ENCODE results near the gene DHX8. TPM values are rescaled to one million over a fixed set of nuclear protein-coding genes. Genes with fewer than 3 reads are reported as not detected.

The DHX8 gene
- total RNA-seq, 5 donors from 2014 or later (not counting 1 experiment from before 2014, with no cell fraction given) = 68.9 to 103 (median 76.1) TPM

GRCh38 chr17:43554857-43555256, 71.1 kb downstream of the DHX8 start:
- H3K9me3 Mint-ChIP-seq = no peaks in the 10 kb centered on the region
- ATAC-seq (replicated peaks in 1 of 4) (no peak), DNase-seq (no peak)
- ChIA-PET CTCF (no interaction called here), POLR2A (no interaction called here)
- no peaks in the 10 kb centered on the region for H3K36me3 ChIP-seq (ENCODE audit: control insufficient read depth in 2 of 2, extremely low read depth in 1 of 2, insufficient read depth in 1 of 2, low read length in 1 of 2)
- H3K27me3 ChIP-seq (replicated peaks in 1 of 2; ENCODE audit: control insufficient read depth in 2 of 2, extremely low read depth in 1 of 2, insufficient read depth in 2 of 2, low read length in 1 of 2) = peaks cover 14 to 50% of the 10 kb centered on the region in 2 experiments
- no peak overlapping the region for H3K27ac ChIP-seq (ENCODE audit: low read length)
- no peaks in the 10 kb centered on the region for H3K4me1 Mint-ChIP-seq
- H3K4me3 ChIP-seq (ENCODE audit: control insufficient read depth in 1 of 2, extremely low read depth in 1 of 2, low read length in 1 of 2) = no peak overlapping the region
- H3K4me1 ChIP-seq (ENCODE audit: control insufficient read depth in 1 of 2, extremely low read depth in 1 of 2, insufficient read depth in 2 of 2, low read length in 2 of 2) = no peaks in the 10 kb centered on the region
- no peak overlapping the region for H3K4me3 Mint-ChIP-seq
- WGBS (ENCODE audit: insufficient coverage) = 47% methylated on average over 3 of the region's 6 CpGs
- peaks cover 4% of the 10 kb centered on the region for H3K36me3 Mint-ChIP-seq
- no peak overlapping the region for H3K27ac Mint-ChIP-seq
- peaks cover 26 to 36% of the 10 kb centered on the region in 2 donors for H3K27me3 Mint-ChIP-seq
- H3K9me3 ChIP-seq = no peaks in the 10 kb centered on the region

DNA sequence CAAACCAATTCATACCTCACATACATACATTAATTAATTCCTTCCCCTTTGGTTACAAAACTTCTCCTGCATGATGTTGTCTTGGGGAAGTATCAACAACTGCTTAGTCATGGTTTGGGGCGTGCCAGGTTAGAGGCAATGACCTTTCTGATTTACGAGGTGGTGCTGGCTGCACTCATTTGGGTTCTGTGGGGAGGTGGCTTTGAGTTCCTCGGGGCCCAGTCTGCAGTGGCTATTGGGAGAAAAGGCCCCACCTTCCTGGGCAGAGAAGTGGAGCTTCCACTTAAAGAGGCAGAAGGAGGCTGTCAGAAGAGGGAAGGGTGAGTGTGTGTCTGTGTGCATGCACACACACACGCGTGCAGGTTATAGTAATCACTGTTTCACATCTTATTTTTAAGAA, 72.5 kb downstream of the DHX8 start:
- Mint-ChIP-seq H3K36me3 (peaks cover 4% of the 10 kb centered on the region), H3K27me3 (peaks cover 26 to 34% of the 10 kb centered on the region in 2 donors), H3K9me3 (no peaks in the 10 kb centered on the region), H3K4me1 (no peaks in the 10 kb centered on the region), H3K27ac (peak overlapping the region in 1 of 2 donors; percentile 17), H3K4me3 (no peak overlapping the region)
- peaks cover 0 to 4% of the 10 kb centered on the region in 2 experiments for H3K4me1 ChIP-seq (ENCODE audit: control insufficient read depth in 1 of 2, extremely low read depth in 1 of 2, insufficient read depth in 2 of 2, low read length in 2 of 2)
- no peaks in the 10 kb centered on the region for H3K36me3 ChIP-seq (ENCODE audit: control insufficient read depth in 2 of 2, extremely low read depth in 1 of 2, insufficient read depth in 1 of 2, low read length in 1 of 2)
- no peak overlapping the region for H3K4me3 ChIP-seq (ENCODE audit: control insufficient read depth in 1 of 2, extremely low read depth in 1 of 2, low read length in 1 of 2)
- H3K27ac ChIP-seq (ENCODE audit: low read length) = no peak overlapping the region
- peaks cover 12 to 48% of the 10 kb centered on the region in 2 experiments for H3K27me3 ChIP-seq (replicated peaks in 1 of 2; ENCODE audit: control insufficient read depth in 2 of 2, extremely low read depth in 1 of 2, insufficient read depth in 2 of 2, low read length in 1 of 2)
- ATAC-seq (replicated peaks in 1 of 4) (no peak), DNase-seq (peak in 1 of 35 experiments; percentile 34)
- H3K9me3 ChIP-seq = no peaks in the 10 kb centered on the region
- ChIA-PET POLR2A (no interaction called here), CTCF (no interaction called here)
- WGBS (ENCODE audit: insufficient coverage) = 28% methylated on average over 4 of the region's 5 CpGs

GRCh38 chr17:43558805-43559160, 75.0 kb downstream of the DHX8 start:
- peaks cover 0 to 2% (median 0%) of the 10 kb centered on the region in 3 donors for H3K4me1 Mint-ChIP-seq
- no peaks in the 10 kb centered on the region for H3K9me3 ChIP-seq
- no peak overlapping the region for H3K4me3 ChIP-seq (ENCODE audit: control insufficient read depth in 1 of 2, extremely low read depth in 1 of 2, low read length in 1 of 2)
- CTCF ChIA-PET = no interaction called here
- DNase-seq (no peak), ATAC-seq (replicated peaks in 1 of 4) (no peak)
- H3K27ac Mint-ChIP-seq = no peak overlapping the region
- POLR2A ChIA-PET = no interaction called here
- H3K27me3 Mint-ChIP-seq = peaks cover 39 to 43% of the 10 kb centered on the region in 2 donors
- peaks cover 14 to 47% of the 10 kb centered on the region in 2 experiments for H3K27me3 ChIP-seq (replicated peaks in 1 of 2; ENCODE audit: control insufficient read depth in 2 of 2, extremely low read depth in 1 of 2, insufficient read depth in 2 of 2, low read length in 1 of 2)
- H3K9me3 Mint-ChIP-seq = no peaks in the 10 kb centered on the region
- WGBS (ENCODE audit: insufficient coverage) = 93% methylated on average over 4 of the region's 5 CpGs
- no peak overlapping the region for H3K27ac ChIP-seq (ENCODE audit: low read length)
- peaks cover 0 to 4% of the 10 kb centered on the region in 2 experiments for H3K4me1 ChIP-seq (ENCODE audit: control insufficient read depth in 1 of 2, extremely low read depth in 1 of 2, insufficient read depth in 2 of 2, low read length in 2 of 2)
- H3K4me3 Mint-ChIP-seq = no peak overlapping the region
- no peaks in the 10 kb centered on the region for H3K36me3 ChIP-seq (ENCODE audit: control insufficient read depth in 2 of 2, extremely low read depth in 1 of 2, insufficient read depth in 1 of 2, low read length in 1 of 2)
- H3K36me3 Mint-ChIP-seq = peaks cover 4% of the 10 kb centered on the region

- no peak overlapping the region for H3K4me3 Mint-ChIP-seq
- Histone ChIP-seq H3K27ac (ENCODE audit: low read length) (no peak overlapping the region), H3K36me3 (ENCODE audit: control insufficient read depth in 2 of 2, extremely low read depth in 1 of 2, insufficient read depth in 1 of 2, low read length in 1 of 2) (no peaks in the 10 kb centered on the region), H3K27me3 (replicated peaks in 1 of 2; ENCODE audit: control insufficient read depth in 2 of 2, extremely low read depth in 1 of 2, insufficient read depth in 2 of 2, low read length in 1 of 2) (peaks cover 16 to 47% of the 10 kb centered on the region in 2 experiments), H3K9me3 (no peaks in the 10 kb centered on the region), H3K4me1 (ENCODE audit: control insufficient read depth in 1 of 2, extremely low read depth in 1 of 2, insufficient read depth in 2 of 2, low read length in 2 of 2) (peaks cover 0 to 4% of the 10 kb centered on the region in 2 experiments), H3K4me3 (ENCODE audit: control insufficient read depth in 1 of 2, extremely low read depth in 1 of 2, low read length in 1 of 2) (no peak overlapping the region)
- H3K27me3 Mint-ChIP-seq = peaks cover 41 to 43% of the 10 kb centered on the region in 2 donors
- POLR2A ChIA-PET = no interaction called here
- CTCF ChIA-PET = no interaction called here
- H3K36me3 Mint-ChIP-seq = peaks cover 4% of the 10 kb centered on the region
- WGBS (ENCODE audit: insufficient coverage) = 88% methylated on average over 7 of the region's 7 CpGs
- ATAC-seq (replicated peaks in 1 of 4) = no peak
- no peak overlapping the region for H3K27ac Mint-ChIP-seq
- H3K9me3 Mint-ChIP-seq = no peaks in the 10 kb centered on the region
- peaks cover 0 to 2% (median 0%) of the 10 kb centered on the region in 3 donors for H3K4me1 Mint-ChIP-seq
- DNase-seq = no peak
These were observed 75.5 kb downstream of the DHX8 start for GRCh38 chr17:43559161-43559816.

DNA sequence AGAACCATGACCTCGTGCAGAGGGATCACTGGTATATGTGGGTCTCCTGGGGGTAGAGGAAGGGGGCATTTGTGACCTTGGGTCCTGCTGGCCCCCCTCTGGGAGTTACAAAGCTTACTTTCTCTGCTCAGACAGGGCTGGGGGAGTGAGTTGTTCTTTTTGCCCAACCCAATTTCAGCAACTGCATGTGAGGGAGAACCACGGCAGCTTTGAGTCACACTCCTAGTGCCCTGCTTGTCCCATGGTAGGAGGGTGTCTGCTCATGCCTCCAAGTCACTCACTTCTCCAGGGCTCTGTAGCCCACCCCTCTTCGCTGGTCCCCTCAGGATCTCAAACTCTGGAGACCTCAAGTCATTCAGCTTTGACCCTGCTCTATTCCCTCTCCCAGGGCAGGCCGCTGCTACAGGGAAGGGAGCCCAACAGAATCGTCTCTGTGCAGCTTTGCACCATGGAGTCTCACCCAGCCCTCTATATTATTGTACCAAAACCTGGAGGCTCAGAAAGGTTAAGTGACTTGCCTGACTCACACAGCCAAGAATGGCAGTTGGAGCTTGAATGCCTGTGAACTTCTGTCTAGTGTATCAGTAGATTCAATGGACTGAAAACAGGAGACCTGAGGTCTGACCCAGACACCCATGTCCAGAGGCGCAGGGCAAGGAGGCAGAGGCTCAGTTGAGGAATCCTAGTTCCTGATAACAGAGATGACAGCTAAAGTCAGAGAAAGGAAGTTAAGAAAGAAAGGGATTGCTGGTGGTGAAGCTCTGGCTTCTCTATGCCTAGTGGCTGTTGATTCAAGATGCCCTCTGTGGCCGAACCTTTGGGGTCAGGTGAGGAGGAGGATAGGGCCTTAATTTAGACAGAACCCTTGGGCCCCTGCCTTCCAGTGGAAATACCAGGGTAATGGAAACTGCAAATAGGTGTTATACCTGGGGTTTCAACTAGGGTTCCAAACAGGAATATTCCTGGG, 77.0 kb downstream of the DHX8 start:
- no peak overlapping the region for H3K4me3 Mint-ChIP-seq
- no peak overlapping the region for H3K27ac ChIP-seq (ENCODE audit: low read length)
- peaks cover 0 to 4% of the 10 kb centered on the region in 2 experiments for H3K4me1 ChIP-seq (ENCODE audit: control insufficient read depth in 1 of 2, extremely low read depth in 1 of 2, insufficient read depth in 2 of 2, low read length in 2 of 2)
- 82% methylated on average over 3 of the region's 7 CpGs for WGBS (ENCODE audit: insufficient coverage)
- ChIA-PET POLR2A (no interaction called here), CTCF (no interaction called here)
- H3K36me3 Mint-ChIP-seq = peaks cover 4% of the 10 kb centered on the region
- ATAC-seq (replicated peaks in 1 of 4) (no peak), DNase-seq (no peak)
- H3K36me3 ChIP-seq (ENCODE audit: control insufficient read depth in 2 of 2, extremely low read depth in 1 of 2, insufficient read depth in 1 of 2, low read length in 1 of 2) = no peaks in the 10 kb centered on the region
- H3K27me3 Mint-ChIP-seq = peaks cover 39 to 41% of the 10 kb centered on the region in 2 donors
- H3K4me3 ChIP-seq (ENCODE audit: control insufficient read depth in 1 of 2, extremely low read depth in 1 of 2, low read length in 1 of 2) = no peak overlapping the region
- no peak overlapping the region for H3K27ac Mint-ChIP-seq
- no peaks in the 10 kb centered on the region for H3K9me3 ChIP-seq
- H3K9me3 Mint-ChIP-seq = no peaks in the 10 kb centered on the region
- H3K27me3 ChIP-seq (replicated peaks in 1 of 2; ENCODE audit: control insufficient read depth in 2 of 2, extremely low read depth in 1 of 2, insufficient read depth in 2 of 2, low read length in 1 of 2) = peaks cover 12 to 42% of the 10 kb centered on the region in 2 experiments
- peaks cover 0 to 2% (median 0%) of the 10 kb centered on the region in 3 donors for H3K4me1 Mint-ChIP-seq

GRCh38 chr17:43562679-43563599, 79.2 kb downstream of the DHX8 start:
- Histone ChIP-seq H3K4me1 (ENCODE audit: control insufficient read depth in 1 of 2, extremely low read depth in 1 of 2, insufficient read depth in 2 of 2, low read length in 2 of 2) (peaks cover 0 to 4% of the 10 kb centered on the region in 2 experiments), H3K27ac (ENCODE audit: low read length) (no peak overlapping the region), H3K27me3 (replicated peaks in 1 of 2; ENCODE audit: control insufficient read depth in 2 of 2, extremely low read depth in 1 of 2, insufficient read depth in 2 of 2, low read length in 1 of 2) (peaks cover 12 to 39% of the 10 kb centered on the region in 2 experiments), H3K36me3 (ENCODE audit: control insufficient read depth in 2 of 2, extremely low read depth in 1 of 2, insufficient read depth in 1 of 2, low read length in 1 of 2) (no peaks in the 10 kb centered on the region), H3K4me3 (ENCODE audit: control insufficient read depth in 1 of 2, extremely low read depth in 1 of 2, low read length in 1 of 2) (no peak overlapping the region), H3K9me3 (no peaks in the 10 kb centered on the region)
- no peak overlapping the region for H3K4me3 Mint-ChIP-seq
- ChIA-PET CTCF (no interaction called here), POLR2A (interaction anchor here in 1 of 2 donors (0.6 kb wide), 1 partner anchor 445 kb away, joined by 3 read pairs; no protein-coding TSS in a partner anchor)
- peaks cover 36 to 41% of the 10 kb centered on the region in 2 donors for H3K27me3 Mint-ChIP-seq
- peaks cover 0 to 2% (median 0%) of the 10 kb centered on the region in 3 donors for H3K4me1 Mint-ChIP-seq
- H3K9me3 Mint-ChIP-seq = no peaks in the 10 kb centered on the region
- WGBS (ENCODE audit: insufficient coverage) = 25% methylated on average over 12 of the region's 19 CpGs
- H3K36me3 Mint-ChIP-seq = no peaks in the 10 kb centered on the region
- H3K27ac Mint-ChIP-seq = no peak overlapping the region
- DNase-seq (no peak), ATAC-seq (replicated peaks in 1 of 4) (no peak)

All from T-cell (primary cell).